Karpas-422 (cell line): Measurements from ENCODE around the gene NUP88. TPM values are rescaled to one million over a fixed set of nuclear protein-coding genes. Genes with fewer than 3 reads are reported as not detected.
A peak's percentile ranks its signal among the peaks of the same experiment; 100 is the strongest.

ENCODE experiments used
- DNase-seq: peaks from one replicate; pipeline ENCODE4 v3.0.0-alpha.2; 2015
- H2AFZ ChIP-seq: fragments of 200-600 bp; sonication (generic); 2 replicates; pipeline ENCODE4 v1.6.1; 2014; ENCODE audit warnings: antibody characterized with exemption, low read length, mixed read lengths
- H3K27ac ChIP-seq: fragments of 200-600 bp; sonication (generic); 2 replicates; pipeline ENCODE4 v1.5.1; 2014; ENCODE audit warnings: mild to moderate bottlenecking, low read length, moderate library complexity
- H3K27me3 ChIP-seq: fragments of 200-600 bp; sonication (generic); 2 replicates; pipeline ENCODE4 v1.6.1; 2014; ENCODE audit warnings: low read length, mixed read lengths
- H3K36me3 ChIP-seq: fragments of 200-600 bp; sonication (generic); 2 replicates; pipeline ENCODE4 v1.6.1; 2014; ENCODE audit warnings: low read length, mixed read lengths; ENCODE audit not compliant: insufficient read depth
- H3K4me1 ChIP-seq: fragments of 200-600 bp; sonication (generic); 2 replicates; pipeline ENCODE4 v1.6.1; 2014; ENCODE audit warnings: mild to moderate bottlenecking, low read length, mixed read lengths
- H3K4me2 ChIP-seq: fragments of 200-600 bp; sonication (generic); 2 replicates; pipeline ENCODE4 v1.6.1; 2014; ENCODE audit warnings: low read length, low read depth, mild to moderate bottlenecking; ENCODE audit not compliant: poor library complexity, severe bottlenecking
- H3K4me3 ChIP-seq: fragments of 200-600 bp; sonication (generic); 2 replicates; pipeline ENCODE4 v1.5.1; 2014; ENCODE audit warnings: mild to moderate bottlenecking, antibody characterized with exemption, low read length, mixed read lengths
- H3K79me2 ChIP-seq: fragments of 200-600 bp; sonication (generic); 2 replicates; pipeline ENCODE4 v1.6.1; 2014; ENCODE audit warnings: mild to moderate bottlenecking, low read length, mixed read lengths
- H3K9ac ChIP-seq: fragments of 200-600 bp; sonication (generic); 2 replicates; pipeline ENCODE4 v1.6.0; 2014; ENCODE audit warnings: low read length
- H3K9me2 ChIP-seq: fragments of 200-600 bp; sonication (generic), shearing (Covaris generic); replicated peaks from 2 replicates; pipeline ENCODE4 v1.6.0; 2014; ENCODE audit warnings: mild to moderate bottlenecking, low read length, moderate library complexity; ENCODE audit not compliant: insufficient read depth
- H3K9me3 ChIP-seq: fragments of 300-700, 200-600 bp; sonication (generic); 2 replicates; pipeline ENCODE4 v1.6.1; 2014; ENCODE audit warnings: low read length, mixed read lengths
- H4K20me1 ChIP-seq: fragments of 200-600 bp; sonication (generic); 2 replicates; pipeline ENCODE4 v1.6.1; 2014; ENCODE audit warnings: mild to moderate bottlenecking, antibody characterized with exemption, low read length, low read depth; ENCODE audit not compliant: insufficient read depth
- total RNA-seq: library from RNA; depleted of rRNA; stranded (reverse); fragments of >200 nt; shearing (Covaris generic); gene quantifications from 2 replicates; pipeline ENCODE4 v1.2.3, GENCODE V29; 2014; ENCODE audit warnings: low replicate concordance

Gene NUP88
- total RNA-seq, 1 experiment from 2014 or later: 116 TPM

GRCh38 chr17:5379351-5380107 is 39.9 kb downstream of the NUP88 start:
- Histone ChIP-seq H3K4me1 (no peaks in the 10 kb centered on the region), H3K9me3 (no peaks in the 10 kb centered on the region), H4K20me1 (no peaks in the 10 kb centered on the region), H3K9ac (no peak overlapping the region), H2AFZ (no peak overlapping the region), H3K36me3 (peaks cover 63% of the 10 kb centered on the region), H3K27me3 (no peaks in the 10 kb centered on the region), H3K4me2 (no peak overlapping the region), H3K27ac (no peak overlapping the region), H3K9me2 (no peaks in the 10 kb centered on the region), H3K4me3 (no peak overlapping the region), H3K79me2 (no peaks in the 10 kb centered on the region)
- no peak for DNase-seq

- DNase-seq: no peak
- Histone ChIP-seq H3K9me3 (no peaks in the 10 kb centered on the region), H3K79me2 (no peaks in the 10 kb centered on the region), H2AFZ (no peak overlapping the region), H3K4me3 (no peak overlapping the region), H4K20me1 (no peaks in the 10 kb centered on the region), H3K4me1 (no peaks in the 10 kb centered on the region), H3K9ac (no peak overlapping the region), H3K9me2 (no peaks in the 10 kb centered on the region), H3K36me3 (peaks cover 56% of the 10 kb centered on the region), H3K4me2 (no peak overlapping the region), H3K27ac (no peak overlapping the region), H3K27me3 (no peaks in the 10 kb centered on the region)
Measured at GRCh38 chr17:5378566-5379207, 40.8 kb downstream of the NUP88 start.

- H3K36me3 ChIP-seq: peaks cover 43% of the 10 kb centered on the region
Measured at GRCh38 chr17:5373112-5373511, 46.4 kb downstream of the NUP88 start.

GRCh38 chr17:5370411-5370810 is 49.1 kb downstream of the NUP88 start:
- DNase-seq: no peak
- Histone ChIP-seq H3K27ac (no peak overlapping the region), H3K9me2 (no peaks in the 10 kb centered on the region), H3K4me1 (peaks cover 5% of the 10 kb centered on the region), H3K4me2 (no peak overlapping the region), H2AFZ (no peak overlapping the region), H3K27me3 (no peaks in the 10 kb centered on the region), H3K9me3 (no peaks in the 10 kb centered on the region), H3K79me2 (0 out of 2 replicates have a peak, but pooled peaks cover 2% of the 10 kb centered on the region), H3K4me3 (no peak overlapping the region), H3K36me3 (peaks cover 37% of the 10 kb centered on the region), H4K20me1 (no peaks in the 10 kb centered on the region), H3K9ac (no peak overlapping the region)

More at GRCh38 chr17:5373112-5373511, 46.4 kb downstream of the NUP88 start:
- H3K9me2 ChIP-seq: no peaks in the 10 kb centered on the region
- H3K4me1 ChIP-seq: peaks cover 5% of the 10 kb centered on the region
- 0 out of 2 replicates have a peak, but pooled peaks cover 2% of the 10 kb centered on the region for H3K79me2 ChIP-seq
- no peaks in the 10 kb centered on the region for H4K20me1 ChIP-seq
- H3K4me3 ChIP-seq: no peak overlapping the region
- H3K27me3 ChIP-seq: no peaks in the 10 kb centered on the region
- H2AFZ ChIP-seq: no peak overlapping the region
- peak; percentile 54 for DNase-seq
- H3K27ac ChIP-seq: peak overlapping the region; percentile 30; the same call in 1 of the 2 replicates
- no peak overlapping the region for H3K9ac ChIP-seq
- no peak overlapping the region for H3K4me2 ChIP-seq
- H3K9me3 ChIP-seq: no peaks in the 10 kb centered on the region

GRCh38 chr17:5365831-5366230 is 53.6 kb downstream of the NUP88 start:
- Histone ChIP-seq H3K9me3 (no peaks in the 10 kb centered on the region), H3K79me2 (peaks cover 4% of the 10 kb centered on the region; the same call in 1 of the 2 replicates), H2AFZ (no peak overlapping the region), H3K36me3 (peaks cover 28% of the 10 kb centered on the region; the same call in 1 of the 2 replicates), H3K27me3 (no peaks in the 10 kb centered on the region), H3K27ac (no peak overlapping the region), H3K4me3 (no peak overlapping the region), H3K4me1 (no peaks in the 10 kb centered on the region), H3K9ac (no peak overlapping the region), H3K9me2 (no peaks in the 10 kb centered on the region), H4K20me1 (peaks cover 3% of the 10 kb centered on the region; the same call in 1 of the 2 replicates), H3K4me2 (no peak overlapping the region)
- DNase-seq: no peak

GRCh38 chr17:5364696-5365095 is 54.8 kb downstream of the NUP88 start:
- no peak overlapping the region for H2AFZ ChIP-seq
- no peak overlapping the region for H3K4me3 ChIP-seq
- DNase-seq: no peak
- H3K36me3 ChIP-seq: peaks cover 28% of the 10 kb centered on the region; the same call in 1 of the 2 replicates
- no peaks in the 10 kb centered on the region for H3K4me1 ChIP-seq
- H3K4me2 ChIP-seq: no peak overlapping the region
- H3K27ac ChIP-seq: no peak overlapping the region
- H3K9me3 ChIP-seq: no peaks in the 10 kb centered on the region
- no peaks in the 10 kb centered on the region for H3K27me3 ChIP-seq
- H4K20me1 ChIP-seq: peaks cover 3% of the 10 kb centered on the region; the same call in 1 of the 2 replicates
- H3K79me2 ChIP-seq: peaks cover 4% of the 10 kb centered on the region; the same call in 1 of the 2 replicates
- H3K9ac ChIP-seq: no peak overlapping the region
- no peaks in the 10 kb centered on the region for H3K9me2 ChIP-seq

- Histone ChIP-seq H3K79me2 (peaks cover 4% of the 10 kb centered on the region; the same call in 1 of the 2 replicates), H3K27ac (no peak overlapping the region), H4K20me1 (peaks cover 3% of the 10 kb centered on the region; the same call in 1 of the 2 replicates), H3K4me1 (no peaks in the 10 kb centered on the region), H3K9ac (no peak overlapping the region), H3K9me3 (no peaks in the 10 kb centered on the region), H3K9me2 (no peaks in the 10 kb centered on the region), H2AFZ (no peak overlapping the region), H3K4me2 (no peak overlapping the region), H3K4me3 (no peak overlapping the region), H3K36me3 (peaks cover 24% of the 10 kb centered on the region; the same call in 1 of the 2 replicates), H3K27me3 (no peaks in the 10 kb centered on the region)
- DNase-seq: no peak
Measured at GRCh38 chr17:5364156-5364555, 55.3 kb downstream of the NUP88 start.

GRCh38 chr17:5362162-5362811 is 57.2 kb downstream of the NUP88 start:
- H3K9ac ChIP-seq: no peak overlapping the region
- no peaks in the 10 kb centered on the region for H3K9me3 ChIP-seq
- H4K20me1 ChIP-seq: peaks cover 3% of the 10 kb centered on the region; the same call in 1 of the 2 replicates
- H2AFZ ChIP-seq: no peak overlapping the region
- H3K27ac ChIP-seq: no peak overlapping the region
- no peaks in the 10 kb centered on the region for H3K27me3 ChIP-seq
- no peak overlapping the region for H3K4me3 ChIP-seq
- DNase-seq: no peak
- H3K4me1 ChIP-seq: no peaks in the 10 kb centered on the region
- H3K9me2 ChIP-seq: no peaks in the 10 kb centered on the region
- no peak overlapping the region for H3K4me2 ChIP-seq
- peaks cover 4% of the 10 kb centered on the region; the same call in 1 of the 2 replicates for H3K79me2 ChIP-seq
- H3K36me3 ChIP-seq: peaks cover 14% of the 10 kb centered on the region
